Epithelial cell of prostate (primary cell): ENCODE results near the gene CAND2.
"Not testable (repeated sequence)": the region's sequence is repeated elsewhere in the genome, so short reads cannot be mapped to it uniquely, and the experiment has no call there.

Experiments used
- DNase-seq: peaks from one replicate; pipeline ENCODE4 v3.0.0-alpha.2; 2011; ENCODE audit warnings: low read depth, low spot score
- H3K27ac ChIP-seq: fragments of 450-650 bp; 2 replicates; pipeline ENCODE4 v1.5.1; 2017; ENCODE audit warnings: mild to moderate bottlenecking

CAND2 gene

GRCh38 chr3:12841970-12842328 lies 45.5 kb downstream of the CAND2 start:
- DNase-seq: no peak
- H3K27ac ChIP-seq: peak overlapping the region; percentile 84

DNA sequence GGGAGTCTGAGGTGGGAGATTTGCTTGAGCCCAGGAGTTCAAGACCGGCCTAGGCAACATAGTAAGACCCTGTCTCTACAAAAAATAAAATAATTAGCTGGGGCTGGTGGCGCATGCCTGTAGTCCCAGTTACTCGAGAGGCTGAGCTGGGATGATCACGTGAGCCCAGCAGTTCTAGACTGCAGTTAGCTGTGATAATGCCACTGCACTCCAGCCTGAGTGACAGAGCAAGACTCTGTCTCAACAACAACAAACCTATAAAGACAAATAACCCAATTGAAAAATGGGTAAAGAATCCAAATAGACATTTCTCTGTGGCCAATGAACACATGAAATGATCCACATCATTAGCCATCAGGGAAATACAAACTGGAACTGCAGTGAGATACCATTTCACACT lies 46.0 kb downstream of the CAND2 start:
- DNase-seq: no peak
- H3K27ac ChIP-seq: no peak overlapping the region

DNA sequence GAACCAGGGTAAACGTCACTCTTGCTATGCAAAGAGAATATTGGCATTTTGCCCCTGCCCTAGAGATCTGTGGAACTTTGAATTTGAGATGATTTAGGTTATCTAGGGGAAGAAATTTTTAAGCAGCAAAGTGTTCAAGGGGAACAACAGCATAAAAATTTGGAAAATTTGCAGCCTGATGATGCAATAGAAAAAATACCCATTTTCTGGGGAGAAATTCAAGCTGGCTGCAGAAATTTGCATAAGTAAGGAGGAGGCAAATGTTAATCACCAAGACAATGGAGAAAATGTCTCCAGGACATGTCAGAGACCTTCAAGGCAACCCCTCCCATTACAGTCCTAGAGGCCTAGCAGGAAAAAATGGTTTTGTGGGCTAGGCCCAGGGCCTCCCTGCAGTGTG lies 49.3 kb downstream of the CAND2 start:
- DNase-seq: no peak
- H3K27ac ChIP-seq: no peak overlapping the region

GRCh38 chr3:12852201-12852600 lies 55.7 kb downstream of the CAND2 start:
- no peak for DNase-seq

DNA sequence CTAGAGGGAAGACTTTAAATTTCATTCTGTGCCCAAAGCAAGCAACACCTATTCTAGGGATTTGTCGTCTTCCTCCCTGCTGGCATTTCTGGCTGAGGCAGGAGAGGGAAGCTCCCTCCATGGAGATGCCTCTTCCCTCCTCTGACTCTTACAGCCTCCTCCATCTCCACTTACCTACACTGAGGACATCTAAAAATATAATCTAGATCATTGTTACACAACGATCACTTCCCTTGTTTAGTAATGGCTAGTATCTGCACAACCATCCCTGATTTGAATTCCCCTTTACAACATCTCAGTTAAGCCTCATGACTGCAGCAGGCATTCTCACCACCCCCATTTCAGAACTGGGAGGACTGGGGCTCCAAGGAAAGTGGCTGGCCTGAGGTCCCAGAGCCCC lies 57.4 kb downstream of the CAND2 start:
- DNase-seq, H3K27ac ChIP-seq: not testable (repeated sequence)

More at GRCh38 chr3:12852201-12852600, 55.7 kb downstream of the CAND2 start:
- no peak overlapping the region for H3K27ac ChIP-seq

GRCh38 chr3:12854565-12854964 lies 58.1 kb downstream of the CAND2 start:
- no peak overlapping the region for H3K27ac ChIP-seq
- DNase-seq: no peak

DNA sequence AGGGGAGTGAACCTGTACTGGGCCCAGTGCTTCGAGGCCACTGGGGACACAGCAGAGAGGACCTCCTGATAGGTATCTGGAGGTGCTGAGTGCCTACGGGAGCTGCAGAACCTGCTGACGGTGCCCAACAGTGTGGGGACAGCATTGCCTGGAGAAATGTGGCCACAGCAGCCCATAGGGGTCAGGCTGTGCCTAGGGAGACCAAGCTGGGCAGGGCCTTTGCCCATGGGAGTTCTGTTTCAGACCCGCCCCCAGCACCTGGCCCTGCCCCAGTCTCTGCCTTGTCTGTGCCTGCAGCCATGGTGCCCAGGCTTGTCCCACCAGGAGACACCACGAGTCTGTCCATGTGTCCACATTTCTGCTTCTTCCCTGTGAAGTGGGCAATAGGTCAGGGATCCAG lies 60.1 kb downstream of the CAND2 start:
- DNase-seq: no peak

GRCh38 chr3:12859840-12860239 lies 63.4 kb downstream of the CAND2 start:
- no peak for DNase-seq
- no peak overlapping the region for H3K27ac ChIP-seq

More for the DNA sequence above, 60.1 kb downstream of the CAND2 start:
- no peak overlapping the region for H3K27ac ChIP-seq

DNA sequence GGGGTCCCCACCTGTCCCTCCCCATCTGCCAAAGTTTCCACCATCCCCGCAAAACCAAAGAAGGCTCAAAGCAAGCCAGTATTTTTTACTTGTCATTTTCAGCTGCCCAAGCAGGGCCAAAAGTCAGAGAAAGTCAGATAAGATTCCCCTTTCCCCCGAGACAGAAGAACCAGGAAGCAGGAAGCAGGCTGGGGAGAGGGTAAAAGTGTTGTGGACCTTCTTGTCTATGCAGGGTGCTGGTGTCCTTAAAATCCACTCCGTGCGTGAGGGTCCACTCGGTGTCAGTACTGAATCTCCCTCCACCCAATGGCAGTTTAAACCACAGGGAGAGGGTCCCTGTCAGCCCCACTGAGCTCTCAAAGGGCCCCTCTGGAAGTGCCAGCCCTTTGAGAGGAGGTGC lies 65.1 kb downstream of the CAND2 start:
- DNase-seq: no peak
- no peak overlapping the region for H3K27ac ChIP-seq

GRCh38 chr3:12862387-12862786 lies 65.9 kb downstream of the CAND2 start:
- no peak for DNase-seq
- H3K27ac ChIP-seq: no peak overlapping the region

DNA sequence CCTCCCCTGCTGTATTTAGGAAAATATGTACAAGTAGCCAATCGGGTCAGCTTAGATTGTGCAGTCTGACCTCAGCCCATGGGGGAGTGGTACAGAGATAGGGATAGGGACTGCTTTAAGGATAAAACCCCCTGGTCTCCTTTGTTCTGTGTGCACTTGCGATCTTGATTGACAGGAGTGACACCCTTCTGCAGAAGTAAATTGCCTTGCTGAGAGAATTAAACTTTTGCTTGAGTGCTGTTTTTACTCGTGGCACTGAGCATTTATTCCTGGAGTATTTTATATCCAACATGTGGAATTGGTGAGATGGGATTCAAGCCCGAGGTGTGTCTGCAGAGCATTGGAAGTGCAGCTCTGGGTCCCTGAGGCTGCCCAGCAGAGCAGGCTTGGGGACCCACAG lies 68.8 kb downstream of the CAND2 start:
- no peak overlapping the region for H3K27ac ChIP-seq
- DNase-seq: no peak

DNA sequence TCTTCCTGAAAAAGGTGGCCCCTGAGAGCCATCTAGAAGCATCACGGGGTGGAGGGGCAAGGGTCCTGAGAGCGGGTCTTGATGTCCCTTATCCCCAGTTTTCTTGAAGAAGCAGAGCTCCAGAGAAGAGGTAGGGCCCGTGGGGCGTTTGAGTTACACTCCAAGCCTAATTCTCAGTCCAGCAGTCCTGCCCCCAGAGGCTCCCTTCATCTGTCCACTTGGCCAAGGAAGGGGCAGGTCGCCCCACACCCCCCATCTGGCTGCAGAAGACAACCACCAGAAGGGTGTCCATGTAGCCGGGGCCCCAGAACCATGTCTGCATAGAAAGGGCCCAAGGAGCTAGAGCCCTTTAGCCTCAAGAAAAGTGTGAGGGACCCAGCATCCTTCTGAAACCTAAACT lies 70.4 kb downstream of the CAND2 start:
- no peak overlapping the region for H3K27ac ChIP-seq
- no peak for DNase-seq

GRCh38 chr3:12868039-12869034 lies 71.9 kb downstream of the CAND2 start:
- H3K27ac ChIP-seq: no peak overlapping the region

GRCh38 chr3:12869035-12869621 lies 72.6 kb downstream of the CAND2 start:
- no peak overlapping the region for H3K27ac ChIP-seq
- DNase-seq: no peak

More at GRCh38 chr3:12868039-12869034, 71.9 kb downstream of the CAND2 start:
- no peak for DNase-seq

- DNase-seq: no peak
- H3K27ac ChIP-seq: no peak overlapping the region
Observed at GRCh38 chr3:12870942-12871341, 74.5 kb downstream of the CAND2 start.

- no peak overlapping the region for H3K27ac ChIP-seq
- no peak for DNase-seq
Observed at GRCh38 chr3:12871404-12871983, 75.0 kb downstream of the CAND2 start.

GRCh38 chr3:12875857-12876836 lies 79.7 kb downstream of the CAND2 start:
- DNase-seq: no peak
- H3K27ac ChIP-seq: no peak overlapping the region

DNA sequence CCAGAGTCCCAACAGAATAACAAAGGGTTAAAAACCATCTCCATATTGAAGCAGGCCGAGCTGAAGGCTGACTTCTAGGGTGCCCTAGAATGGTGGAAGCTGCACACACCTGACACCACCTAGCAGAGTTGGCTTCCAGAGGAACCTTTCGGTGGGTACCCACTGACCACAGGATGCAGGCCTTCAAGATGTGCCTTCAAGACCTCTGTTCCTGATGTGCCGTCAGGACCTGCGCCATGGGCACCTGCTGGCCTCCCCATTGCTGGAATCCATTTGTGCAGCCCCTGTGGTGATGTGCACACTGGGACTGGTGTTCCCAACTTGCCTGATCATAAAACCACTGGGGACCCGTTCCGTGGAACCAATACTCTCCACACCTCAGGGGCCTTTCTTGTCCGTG lies 80.6 kb downstream of the CAND2 start:
- DNase-seq: no peak
- H3K27ac ChIP-seq: no peak overlapping the region

DNA sequence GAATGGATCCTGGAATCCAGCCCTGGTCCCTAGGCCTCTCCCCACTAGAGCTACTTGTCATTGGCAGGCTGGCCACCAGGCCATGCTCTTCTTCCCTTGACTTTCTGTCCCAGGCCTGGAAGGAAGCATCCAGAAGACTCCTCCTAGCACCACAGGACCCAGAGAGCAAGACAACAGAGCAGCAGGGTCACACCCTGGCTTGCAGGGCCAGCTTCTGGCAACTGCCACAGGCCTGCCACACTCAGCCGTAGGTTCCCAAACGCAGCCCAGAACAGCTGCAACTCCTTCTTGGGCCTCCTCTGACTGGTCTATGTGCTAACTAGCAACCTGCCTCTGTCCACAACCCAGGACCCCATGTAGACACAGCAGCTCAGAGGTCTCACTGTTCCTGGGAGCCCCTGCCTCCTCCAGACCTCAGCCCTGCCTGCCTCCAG lies 81.7 kb downstream of the CAND2 start:
- DNase-seq: no peak

GRCh38 chr3:12878758-12879157 lies 82.3 kb downstream of the CAND2 start:
- DNase-seq, H3K27ac ChIP-seq: not testable (repeated sequence)

More for the DNA sequence above, 81.7 kb downstream of the CAND2 start:
- H3K27ac ChIP-seq: no peak overlapping the region
